IPS-18a (cell line): ENCODE measurements around the gene R3HDM4.

ENCODE experiments used
- H3K27ac ChIP-seq: one replicate; pipeline ENCODE4 v1.5.1; 2013; ENCODE audit warnings: low read length
- H3K27me3 ChIP-seq: one replicate; pipeline ENCODE4 v1.6.1; 2013; ENCODE audit warnings: mild to moderate bottlenecking, low read length; ENCODE audit not compliant: control insufficient read depth, insufficient read depth
- H3K36me3 ChIP-seq: one replicate; pipeline ENCODE4 v1.6.1; 2013; ENCODE audit warnings: low read depth, low read length; ENCODE audit not compliant: control insufficient read depth
- H3K4me1 ChIP-seq: one replicate; pipeline ENCODE4 v1.6.1; 2013; ENCODE audit warnings: low read depth, low read length; ENCODE audit not compliant: control insufficient read depth
- H3K4me3 ChIP-seq: one replicate; pipeline ENCODE4 v1.5.1; 2013; ENCODE audit warnings: low read length
- H3K9ac ChIP-seq: one replicate; pipeline ENCODE4 v1.6.1; 2013; ENCODE audit warnings: mild to moderate bottlenecking, low read length, moderate library complexity
- H3K9me3 ChIP-seq: one replicate; pipeline ENCODE4 v1.6.1; 2013; ENCODE audit warnings: low read depth, low read length; ENCODE audit not compliant: control insufficient read depth

The R3HDM4 gene

GRCh38 chr19:953445-954271, 40.6 kb upstream of the R3HDM4 start:
- no peak overlapping the region for H3K4me3 ChIP-seq
- no peaks in the 10 kb centered on the region for H3K36me3 ChIP-seq
- H3K27ac ChIP-seq, result no peak overlapping the region
- no peaks in the 10 kb centered on the region for H3K4me1 ChIP-seq
- no peak overlapping the region for H3K9ac ChIP-seq
- H3K9me3 ChIP-seq, result no peaks in the 10 kb centered on the region
- no peaks in the 10 kb centered on the region for H3K27me3 ChIP-seq

- H3K4me3 ChIP-seq, result peak overlapping the region; percentile 9
- no peaks in the 10 kb centered on the region for H3K9me3 ChIP-seq
- no peak overlapping the region for H3K27ac ChIP-seq
- H3K9ac ChIP-seq, result peak overlapping the region; percentile 48
- no peaks in the 10 kb centered on the region for H3K27me3 ChIP-seq
- H3K36me3 ChIP-seq, result no peaks in the 10 kb centered on the region
- H3K4me1 ChIP-seq, result no peaks in the 10 kb centered on the region
Observed at GRCh38 chr19:952680-953444, 39.8 kb upstream of the R3HDM4 start.

- Histone ChIP-seq H3K4me1 (no peaks in the 10 kb centered on the region), H3K27me3 (no peaks in the 10 kb centered on the region)
Observed at GRCh38 chr19:952049-952679, 39.1 kb upstream of the R3HDM4 start.

GRCh38 chr19:950352-951066, 37.5 kb upstream of the R3HDM4 start:
- Histone ChIP-seq H3K4me3 (no peak overlapping the region), H3K9me3 (no peaks in the 10 kb centered on the region), H3K9ac (no peak overlapping the region), H3K27me3 (no peaks in the 10 kb centered on the region), H3K36me3 (no peaks in the 10 kb centered on the region), H3K4me1 (no peaks in the 10 kb centered on the region), H3K27ac (no peak overlapping the region)

More at GRCh38 chr19:952049-952679, 39.1 kb upstream of the R3HDM4 start:
- H3K4me3 ChIP-seq, result peak overlapping the region; percentile 9
- H3K36me3 ChIP-seq, result no peaks in the 10 kb centered on the region
- no peak overlapping the region for H3K27ac ChIP-seq
- H3K9ac ChIP-seq, result peak overlapping the region; percentile 48
- no peaks in the 10 kb centered on the region for H3K9me3 ChIP-seq

GRCh38 chr19:948842-949496, 36.0 kb upstream of the R3HDM4 start:
- no peak overlapping the region for H3K27ac ChIP-seq
- no peak overlapping the region for H3K9ac ChIP-seq
- no peak overlapping the region for H3K4me3 ChIP-seq
- no peaks in the 10 kb centered on the region for H3K36me3 ChIP-seq
- no peaks in the 10 kb centered on the region for H3K9me3 ChIP-seq
- no peaks in the 10 kb centered on the region for H3K4me1 ChIP-seq
- H3K27me3 ChIP-seq, result no peaks in the 10 kb centered on the region

- no peak overlapping the region for H3K27ac ChIP-seq
- H3K4me3 ChIP-seq, result no peak overlapping the region
- H3K4me1 ChIP-seq, result no peaks in the 10 kb centered on the region
- no peaks in the 10 kb centered on the region for H3K27me3 ChIP-seq
- H3K36me3 ChIP-seq, result no peaks in the 10 kb centered on the region
- H3K9me3 ChIP-seq, result no peaks in the 10 kb centered on the region
- H3K9ac ChIP-seq, result no peak overlapping the region
Observed at GRCh38 chr19:947707-948539, 34.9 kb upstream of the R3HDM4 start.

- H3K4me1 ChIP-seq, result no peaks in the 10 kb centered on the region
- no peaks in the 10 kb centered on the region for H3K36me3 ChIP-seq
- H3K9me3 ChIP-seq, result no peaks in the 10 kb centered on the region
- no peak overlapping the region for H3K27ac ChIP-seq
- no peak overlapping the region for H3K4me3 ChIP-seq
- H3K27me3 ChIP-seq, result no peaks in the 10 kb centered on the region
- no peak overlapping the region for H3K9ac ChIP-seq
Observed at GRCh38 chr19:947090-947706, 34.2 kb upstream of the R3HDM4 start.

- H3K27me3 ChIP-seq, result no peaks in the 10 kb centered on the region
- no peaks in the 10 kb centered on the region for H3K36me3 ChIP-seq
- no peak overlapping the region for H3K9ac ChIP-seq
- H3K4me3 ChIP-seq, result no peak overlapping the region
- H3K4me1 ChIP-seq, result no peaks in the 10 kb centered on the region
- no peaks in the 10 kb centered on the region for H3K9me3 ChIP-seq
- no peak overlapping the region for H3K27ac ChIP-seq
Observed at GRCh38 chr19:945401-946252, 32.6 kb upstream of the R3HDM4 start.

- Histone ChIP-seq H3K27me3 (no peaks in the 10 kb centered on the region), H3K4me1 (no peaks in the 10 kb centered on the region), H3K9me3 (no peaks in the 10 kb centered on the region), H3K27ac (no peak overlapping the region), H3K36me3 (no peaks in the 10 kb centered on the region), H3K4me3 (no peak overlapping the region), H3K9ac (no peak overlapping the region)
Observed at GRCh38 chr19:944663-945241, 31.7 kb upstream of the R3HDM4 start.
